Loucy (cell line): Measurements from ENCODE around the gene OSBPL1A.

ENCODE experiments used
- CTCF ChIP-seq: fragments of 200-600 bp; sonication (generic); conservative IDR thresholded peaks from 2 replicates; pipeline ENCODE4 v1.5.1; 2014; ENCODE audit warnings: mild to moderate bottlenecking, antibody characterized with exemption, low read length
- EZH2phosphoT487 ChIP-seq: fragments of 200-600 bp; IDR thresholded peaks from 2 replicates; pipeline ENCODE4 v1.6.1; 2018; ENCODE audit warnings: antibody characterized with exemption, mild to moderate bottlenecking, moderate library complexity, borderline replicate concordance

GRCh38 chr18:24443870-24444269 lies 46.2 kb upstream of the OSBPL1A start:
- TF ChIP-seq CTCF (no peak), EZH2phosphoT487 (no peak)
